GM12801 (cell line): Measurements from ENCODE around the gene AXIN1.

ENCODE experiments used
- CTCF ChIP-seq: IDR thresholded peaks from one replicate; pipeline ENCODE4 v1.5.1; 2011; ENCODE audit warnings: control low read depth; ENCODE audit not compliant: insufficient read length; ENCODE audit errors: extremely low read depth

AXIN1 gene

GRCh38 chr16:337437-337836 is 15.1 kb downstream of the AXIN1 start:
- TF ChIP-seq CTCF: no peak

GRCh38 chr16:336269-336668 is 16.3 kb downstream of the AXIN1 start:
- no peak for TF ChIP-seq CTCF

- TF ChIP-seq CTCF: no peak
These were observed 19.0 kb downstream of the AXIN1 start for GRCh38 chr16:333406-334094.

- no peak for TF ChIP-seq CTCF
These were observed 21.8 kb downstream of the AXIN1 start for GRCh38 chr16:330741-331140.

- TF ChIP-seq CTCF: no peak
These were observed 27.0 kb downstream of the AXIN1 start for GRCh38 chr16:325375-326145.

- TF ChIP-seq CTCF: no peak
These were observed 27.8 kb downstream of the AXIN1 start for GRCh38 chr16:324451-325334.

- no peak for TF ChIP-seq CTCF
These were observed 28.4 kb downstream of the AXIN1 start for GRCh38 chr16:324201-324450.
